Peyer's patch (tissue), 4 donors: ENCODE results near the gene ERP44. TPM values are rescaled to one million over a fixed set of nuclear protein-coding genes. Genes with fewer than 3 reads are reported as not detected.

ENCODE experiments used
- DNase-seq, 3 donors: peaks; one replicate each; pipeline ENCODE4 v3.0.0-alpha.2; 2017 to 2019
- H3K27ac ChIP-seq, 4 donors: fragments of 200-600 bp; sonication (generic); one replicate each; pipeline ENCODE4 v1.5.1; 2016 to 2019
- H3K27me3 ChIP-seq, 2 donors: fragments of 200-600 bp; sonication (generic); one replicate each; pipeline ENCODE4 v1.5.1; 2019
- H3K36me3 ChIP-seq, 3 donors: fragments of 200-600 bp; sonication (generic); one replicate each; pipeline ENCODE4 v1.5.1; 2016 to 2019
- H3K4me1 ChIP-seq, 4 donors: fragments of 200-600 bp; sonication (generic); one replicate each; pipeline ENCODE4 v1.5.1; 2016 to 2019
- H3K4me3 ChIP-seq, 4 donors: fragments of 200-600 bp; sonication (generic); 1 replicate in 3 of 4; 2 replicates in 1 of 4; pipeline ENCODE4 v1.5.1; 2016 to 2019; ENCODE audit warnings: mild to moderate bottlenecking in 1 of 4
- H3K9me3 ChIP-seq, 4 donors: fragments of 200-600 bp; sonication (generic); one replicate each; pipeline ENCODE4 v1.5.1; 2016 to 2019; ENCODE audit warnings: mild to moderate bottlenecking in 1 of 4
- POLR2A ChIP-seq, 2 donors: fragments of 450-650 bp; IDR thresholded peaks; one replicate each; pipeline ENCODE4 v1.5.1; 2017; ENCODE audit warnings: antibody characterized with exemption in 2 of 2, mild to moderate bottlenecking in 2 of 2, moderate library complexity in 2 of 2
- total RNA-seq, 4 donors: library from RNA; depleted of rRNA; stranded (reverse); fragments of >200 nt; gene quantifications; one replicate each; pipeline ENCODE4 v1.1.0, GENCODE V29; 2016
- TF ChIP-seq, protein P1 (sequence below), 6 experiments: fragments of 450-650 bp in 4 of 6; fragments of 200-600 bp in 2 of 6; sonication (generic) in 1 of 6; IDR thresholded peaks; one replicate each; pipeline ENCODE4 v1.5.1; 2017 to 2019; ENCODE audit warnings: antibody characterized with exemption in 6 of 6, mild to moderate bottlenecking in 3 of 6, moderate library complexity in 1 of 6

Gene ERP44
- total RNA-seq, 4 donors from 2014 or later: 9.9 to 21.9 (median 17.4) TPM

DNA sequence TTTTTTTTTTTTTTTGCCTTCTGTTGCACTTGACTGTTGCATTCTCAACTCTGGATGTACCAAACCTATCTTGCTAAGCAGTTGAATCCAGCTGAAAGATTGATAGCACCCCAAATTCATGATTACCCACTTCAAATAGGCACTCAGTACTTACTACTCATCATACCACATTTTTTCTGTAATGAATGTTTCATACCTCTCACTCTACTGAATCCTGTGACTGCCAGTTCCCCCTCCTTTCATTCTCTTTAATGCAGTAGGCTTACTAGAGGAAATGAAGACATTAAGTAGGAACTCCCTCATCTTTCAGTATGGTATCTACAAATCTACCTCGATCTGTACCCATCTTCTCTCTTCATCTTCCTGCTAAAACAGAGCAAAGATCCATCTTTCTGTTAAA lies 7.1 kb upstream of the ERP44 start:
- peaks cover 0 to 41% (median 0%) of the 10 kb centered on the region in 3 donors for H3K36me3 ChIP-seq
- no peaks in the 10 kb centered on the region for H3K4me1 ChIP-seq
- TF ChIP-seq, protein P1, sequence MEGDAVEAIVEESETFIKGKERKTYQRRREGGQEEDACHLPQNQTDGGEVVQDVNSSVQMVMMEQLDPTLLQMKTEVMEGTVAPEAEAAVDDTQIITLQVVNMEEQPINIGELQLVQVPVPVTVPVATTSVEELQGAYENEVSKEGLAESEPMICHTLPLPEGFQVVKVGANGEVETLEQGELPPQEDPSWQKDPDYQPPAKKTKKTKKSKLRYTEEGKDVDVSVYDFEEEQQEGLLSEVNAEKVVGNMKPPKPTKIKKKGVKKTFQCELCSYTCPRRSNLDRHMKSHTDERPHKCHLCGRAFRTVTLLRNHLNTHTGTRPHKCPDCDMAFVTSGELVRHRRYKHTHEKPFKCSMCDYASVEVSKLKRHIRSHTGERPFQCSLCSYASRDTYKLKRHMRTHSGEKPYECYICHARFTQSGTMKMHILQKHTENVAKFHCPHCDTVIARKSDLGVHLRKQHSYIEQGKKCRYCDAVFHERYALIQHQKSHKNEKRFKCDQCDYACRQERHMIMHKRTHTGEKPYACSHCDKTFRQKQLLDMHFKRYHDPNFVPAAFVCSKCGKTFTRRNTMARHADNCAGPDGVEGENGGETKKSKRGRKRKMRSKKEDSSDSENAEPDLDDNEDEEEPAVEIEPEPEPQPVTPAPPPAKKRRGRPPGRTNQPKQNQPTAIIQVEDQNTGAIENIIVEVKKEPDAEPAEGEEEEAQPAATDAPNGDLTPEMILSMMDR (IDR thresholded peaks at IDR 0.05): no peak
- no peak for TF ChIP-seq POLR2A (IDR thresholded peaks at IDR 0.05)
- H3K9me3 ChIP-seq: no peaks in the 10 kb centered on the region
- no peak overlapping the region for H3K27ac ChIP-seq
- no peak for DNase-seq
- no peaks in the 10 kb centered on the region for H3K27me3 ChIP-seq
- no peak overlapping the region for H3K4me3 ChIP-seq

DNA sequence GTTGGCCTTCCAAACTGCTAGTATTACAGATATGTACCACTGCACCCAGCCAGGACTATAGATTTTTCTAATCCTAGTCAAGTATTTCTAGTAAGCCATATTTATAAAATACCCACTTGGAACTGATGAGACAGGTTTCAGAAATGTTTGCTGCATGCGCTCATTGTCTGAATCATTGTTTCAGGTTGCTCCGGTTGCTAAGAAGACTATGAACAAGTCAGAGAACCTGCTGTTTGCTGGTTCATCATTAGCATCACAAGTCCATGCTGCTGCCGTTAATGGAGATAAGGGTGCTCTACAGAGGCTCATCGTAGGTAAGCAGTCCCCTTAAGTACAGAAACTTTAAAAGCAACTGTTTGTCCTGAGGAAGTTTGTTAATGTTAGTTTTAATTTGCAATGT lies 5.5 kb upstream of the ERP44 start:
- H3K9me3 ChIP-seq: no peaks in the 10 kb centered on the region
- no peaks in the 10 kb centered on the region for H3K27me3 ChIP-seq
- no peak overlapping the region for H3K4me3 ChIP-seq
- H3K27ac ChIP-seq: no peak overlapping the region
- peaks cover 0 to 41% (median 0%) of the 10 kb centered on the region in 3 donors for H3K36me3 ChIP-seq
- no peak for DNase-seq
- TF ChIP-seq POLR2A (IDR thresholded peaks at IDR 0.05): no peak
- TF ChIP-seq, protein P1 (IDR thresholded peaks at IDR 0.05): no peak
- peaks cover 0 to 8% (median 4%) of the 10 kb centered on the region in 4 donors for H3K4me1 ChIP-seq

DNA sequence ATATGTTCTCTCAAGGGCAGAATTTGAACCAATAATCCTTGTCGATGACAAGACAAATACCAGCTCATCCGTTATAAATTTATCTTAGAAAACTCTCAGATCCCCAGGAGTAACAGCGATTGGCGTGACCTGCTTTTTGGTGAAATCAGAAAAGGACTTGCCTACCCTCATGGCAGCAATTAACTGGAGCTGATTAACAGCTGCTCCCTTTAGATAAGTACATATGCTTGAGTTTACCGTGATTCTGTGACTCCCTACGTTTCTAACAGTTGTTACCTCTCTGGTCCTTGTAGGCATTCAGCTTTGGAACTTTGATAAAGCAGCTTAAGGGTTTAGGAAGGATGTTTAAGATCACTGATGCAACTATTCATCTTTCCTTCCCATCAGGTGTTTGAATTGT lies 2.8 kb upstream of the ERP44 start:
- Histone ChIP-seq H3K4me3 (no peak overlapping the region), H3K27me3 (no peaks in the 10 kb centered on the region), H3K27ac (no peak overlapping the region), H3K9me3 (no peaks in the 10 kb centered on the region), H3K4me1 (peaks cover 0 to 20% (median 8%) of the 10 kb centered on the region in 4 donors), H3K36me3 (peaks cover 0 to 26% (median 0%) of the 10 kb centered on the region in 3 donors)
- no peak for TF ChIP-seq POLR2A (IDR thresholded peaks at IDR 0.05)
- TF ChIP-seq, protein P1 (IDR thresholded peaks at IDR 0.05): no peak
- no peak for DNase-seq

DNA sequence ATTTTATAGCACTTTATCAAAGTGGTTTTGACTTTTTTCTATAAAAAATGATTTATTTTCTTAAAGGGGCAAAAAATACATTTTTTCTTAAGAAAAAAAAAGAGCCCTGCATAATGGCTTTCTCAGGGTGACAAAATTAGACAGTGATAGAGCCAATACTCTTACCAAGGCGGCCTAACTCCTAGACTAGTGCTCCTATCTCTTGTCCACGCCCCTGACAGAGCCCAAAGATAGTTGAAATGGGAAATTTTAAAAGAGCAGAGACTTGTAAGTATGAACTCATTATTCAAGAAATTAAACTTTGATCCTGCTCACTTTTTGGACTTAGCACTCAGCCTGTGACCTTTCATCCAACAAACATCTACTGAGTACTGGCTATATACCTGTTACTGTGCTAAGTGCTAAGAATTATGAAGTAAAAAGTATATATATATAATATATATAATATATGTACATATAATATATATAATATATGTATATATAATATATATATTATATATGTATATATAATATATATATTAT lies 1.4 kb upstream of the ERP44 start:
- H3K27ac ChIP-seq: peak overlapping the region; percentile 90 to 96 (median 94)
- H3K27me3 ChIP-seq: no peaks in the 10 kb centered on the region
- no peak for DNase-seq
- H3K4me1 ChIP-seq: peaks cover 0 to 25% (median 8%) of the 10 kb centered on the region in 4 donors
- TF ChIP-seq POLR2A (IDR thresholded peaks at IDR 0.05): no peak
- TF ChIP-seq, protein P1 (IDR thresholded peaks at IDR 0.05): no peak
- H3K4me3 ChIP-seq: peak overlapping the region in 3 of 4 donors; percentile 85 to 95 (median 94)
- H3K9me3 ChIP-seq: no peaks in the 10 kb centered on the region
- peaks cover 0 to 13% (median 0%) of the 10 kb centered on the region in 3 donors for H3K36me3 ChIP-seq

DNA sequence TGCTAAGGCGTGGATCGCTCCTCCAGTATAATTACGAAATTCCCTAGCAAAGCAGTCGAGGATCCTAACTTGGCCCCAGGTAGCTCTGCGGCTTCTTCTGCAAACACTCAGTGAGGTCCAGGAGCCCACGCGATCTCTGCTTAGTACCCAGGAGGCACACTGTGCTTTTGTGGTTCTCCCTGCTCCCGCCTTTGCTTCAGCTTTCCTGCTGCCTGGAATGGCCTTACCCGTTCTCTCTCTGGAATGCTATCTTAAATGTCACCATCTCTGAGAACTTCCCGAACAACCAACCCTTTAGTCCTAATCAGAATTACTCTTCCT lies 882 bp upstream of the ERP44 start:
- Histone ChIP-seq H3K9me3 (no peaks in the 10 kb centered on the region), H3K36me3 (peaks cover 0 to 8% (median 0%) of the 10 kb centered on the region in 3 donors), H3K4me3 (peak overlapping the region; percentile 75 to 95 (median 90)), H3K27ac (peak overlapping the region; percentile 90 to 96 (median 94)), H3K4me1 (peaks cover 0 to 25% (median 8%) of the 10 kb centered on the region in 4 donors), H3K27me3 (no peaks in the 10 kb centered on the region)
- no peak for TF ChIP-seq POLR2A (IDR thresholded peaks at IDR 0.05)
- TF ChIP-seq, protein P1 (IDR thresholded peaks at IDR 0.05): peak in 1 of 6 experiments; percentile 1
- no peak for DNase-seq
